Dedifferentiated amniotic fluid mesenchymal stem cell (primary cell): ENCODE results near the gene PAPSS1.
"Not testable (repeated sequence)": the region's sequence is repeated elsewhere in the genome, so short reads cannot be mapped to it uniquely, and the experiment has no call there.

Experiments used
- DNase-seq: peaks from one replicate; pipeline ENCODE4 v3.0.0-alpha.2; 2016; ENCODE audit errors: extremely low spot score

PAPSS1 gene

DNA sequence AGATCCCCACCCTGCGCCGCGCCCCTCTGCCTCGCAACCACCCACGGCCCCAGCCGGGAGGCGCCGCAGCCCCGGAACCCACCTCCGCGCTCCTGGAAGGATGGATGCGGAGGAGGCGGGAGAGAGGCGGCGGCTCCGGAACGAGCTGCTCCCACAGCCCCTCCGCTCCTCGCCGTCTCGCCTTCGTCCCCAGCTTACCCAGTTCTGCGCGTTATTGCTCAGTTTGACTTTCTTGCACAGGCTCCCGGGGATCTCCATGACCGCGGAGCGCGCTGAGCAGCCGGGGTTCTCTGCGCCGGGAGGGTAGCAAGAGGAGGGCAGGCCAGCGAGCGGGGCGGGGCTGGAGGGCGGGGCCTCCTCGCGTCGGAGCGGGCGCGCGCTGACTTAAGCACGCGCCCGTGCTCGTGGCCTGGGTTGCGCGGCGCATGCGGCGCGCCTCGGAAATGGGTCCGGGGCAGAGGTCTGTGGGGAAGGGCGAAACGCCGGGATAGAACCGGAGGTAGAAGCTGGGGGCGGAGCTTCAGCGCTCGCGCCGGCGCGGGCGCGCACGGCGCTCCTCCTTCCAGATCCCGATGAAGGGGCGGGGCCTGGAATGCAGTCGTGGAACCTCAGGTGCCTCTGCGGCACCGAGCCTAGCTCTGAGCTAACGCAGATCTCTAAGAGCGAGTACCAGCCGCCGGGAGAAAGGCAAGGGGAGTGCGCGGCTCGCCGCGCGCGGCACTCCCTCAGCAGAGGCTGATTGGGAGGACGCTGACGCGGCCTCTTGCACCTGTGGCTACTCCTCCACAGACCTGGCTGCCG lies at the start of gene PAPSS1:
Gene PAPSS1 (minus strand): TSS at position 313 of the 801 bp plus-strand sequence. CDS start 55 bp downstream, at position 258.
- DNase-seq = peak; percentile 93

DNA sequence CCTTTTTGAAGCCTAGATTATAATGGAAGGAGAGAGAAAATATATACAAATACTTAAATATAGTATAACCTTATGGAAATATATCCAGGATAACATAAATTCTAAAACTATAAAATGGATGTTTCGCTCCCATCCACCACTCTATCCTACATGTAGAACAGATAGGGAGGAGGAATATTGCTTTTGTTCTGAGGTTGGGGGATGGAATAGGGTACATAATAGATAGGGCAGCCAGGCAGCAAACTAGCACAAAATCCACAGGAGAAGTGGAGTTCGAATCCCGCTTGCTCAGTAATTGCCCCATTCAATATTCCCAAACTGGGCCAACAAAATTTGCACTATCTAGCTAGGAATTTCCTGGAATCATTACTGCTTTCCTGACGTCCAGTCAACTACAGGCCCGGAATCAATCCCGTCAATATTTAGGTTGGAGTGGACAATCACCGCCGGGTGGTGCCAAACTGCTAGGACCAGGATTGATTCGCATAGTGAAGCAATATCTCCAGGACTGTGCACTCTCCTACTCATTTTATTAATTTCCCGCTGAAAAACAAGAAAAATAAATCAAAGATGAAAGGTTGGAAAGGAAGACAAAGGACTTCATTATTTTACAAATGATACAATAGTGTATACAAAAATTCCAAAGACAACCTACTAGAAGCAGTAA lies 40.4 kb upstream of the PAPSS1 start:
- no peak for DNase-seq

DNA sequence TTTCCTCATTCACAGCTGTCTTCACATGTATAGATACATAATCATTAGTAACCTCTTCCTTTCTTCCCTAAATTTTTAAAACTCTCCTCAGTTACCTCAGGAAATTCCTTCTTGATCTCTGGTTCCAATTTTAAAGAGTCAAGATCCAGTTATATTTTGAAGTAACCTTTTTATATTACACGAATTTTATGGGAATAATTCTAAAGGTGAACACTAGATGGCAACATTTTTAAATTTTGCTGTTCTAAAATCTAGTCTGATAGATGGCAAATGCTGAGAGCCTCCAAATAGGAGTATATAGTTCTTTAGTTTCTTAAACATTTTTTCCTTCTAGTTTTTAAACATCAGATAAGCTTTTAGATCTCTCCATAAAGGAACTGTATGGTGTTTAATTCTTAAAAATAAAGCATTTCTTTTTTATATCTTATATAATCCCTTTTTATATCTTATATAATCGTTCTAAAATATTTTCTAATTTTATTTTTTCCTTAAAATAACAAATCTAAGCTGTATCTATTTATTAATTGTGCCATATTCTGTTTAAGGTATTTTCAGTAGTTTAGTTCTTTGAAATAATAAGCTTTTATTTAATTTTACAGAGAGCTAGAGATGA lies 37.9 kb upstream of the PAPSS1 start:
- peak; percentile 75 for DNase-seq

GRCh38 chr4:107757283-107757682 lies 37.2 kb upstream of the PAPSS1 start:
- DNase-seq = no peak

- DNase-seq = peak; percentile 34
These were observed 35.9 kb upstream of the PAPSS1 start for GRCh38 chr4:107755841-107756356.

DNA sequence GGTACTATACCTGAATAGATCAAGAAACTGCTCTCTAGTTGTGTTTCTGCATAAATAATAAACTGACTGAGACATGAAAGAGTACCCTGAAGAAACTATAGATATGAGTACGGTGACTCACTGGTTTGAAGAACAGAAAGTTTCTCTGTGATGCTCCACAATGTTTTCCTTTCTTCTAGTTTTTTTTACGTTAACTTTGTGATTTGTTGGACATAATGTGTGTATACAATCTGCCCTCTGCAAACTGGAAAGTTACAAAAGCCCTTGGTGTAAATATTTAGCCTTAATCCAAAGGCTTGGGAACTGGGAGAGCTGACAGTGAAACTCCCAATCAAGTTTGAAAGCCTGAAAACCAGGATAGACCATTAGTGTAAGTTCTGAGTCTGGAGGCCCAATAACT lies 31.6 kb upstream of the PAPSS1 start:
- no peak for DNase-seq

- DNase-seq = no peak
These were observed 27.9 kb upstream of the PAPSS1 start for GRCh38 chr4:107747748-107748486.

DNA sequence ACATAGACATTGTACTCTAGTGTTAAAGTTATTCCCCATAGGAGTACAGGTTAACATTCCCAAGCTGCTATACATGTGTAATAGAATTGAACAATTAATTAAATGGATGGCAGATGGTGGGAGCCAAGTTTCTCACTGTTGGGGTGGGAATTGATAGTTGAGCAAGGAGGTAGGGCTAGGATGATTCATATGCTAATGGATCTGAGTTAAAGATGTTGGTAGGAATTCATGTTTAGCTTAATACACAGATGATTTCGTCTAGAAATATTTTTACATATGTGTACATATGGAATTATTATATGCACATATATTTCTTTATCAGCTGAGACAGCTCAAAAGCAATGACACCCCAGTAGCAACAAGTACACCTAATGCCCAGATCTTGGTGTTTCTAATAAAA lies 26.1 kb upstream of the PAPSS1 start:
- no peak for DNase-seq

DNA sequence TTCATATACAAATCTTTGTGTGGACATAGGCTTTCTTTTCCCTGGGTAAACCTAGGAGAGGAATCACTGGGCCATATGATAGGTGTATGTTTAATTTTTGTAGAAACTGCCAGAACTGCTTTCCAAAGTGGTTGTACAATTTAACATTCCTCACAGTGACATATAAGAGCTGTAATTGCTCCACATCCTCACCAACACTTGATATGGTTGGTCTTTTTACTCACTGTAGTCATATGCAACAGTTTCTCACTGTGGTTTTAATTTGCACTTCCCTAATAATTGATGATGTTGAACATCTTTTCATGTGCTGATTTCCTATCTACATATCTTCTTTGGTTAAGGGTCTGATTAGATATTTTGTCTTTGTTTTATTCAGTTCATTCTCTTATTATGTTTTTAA lies 24.5 kb upstream of the PAPSS1 start:
- DNase-seq = no peak

DNA sequence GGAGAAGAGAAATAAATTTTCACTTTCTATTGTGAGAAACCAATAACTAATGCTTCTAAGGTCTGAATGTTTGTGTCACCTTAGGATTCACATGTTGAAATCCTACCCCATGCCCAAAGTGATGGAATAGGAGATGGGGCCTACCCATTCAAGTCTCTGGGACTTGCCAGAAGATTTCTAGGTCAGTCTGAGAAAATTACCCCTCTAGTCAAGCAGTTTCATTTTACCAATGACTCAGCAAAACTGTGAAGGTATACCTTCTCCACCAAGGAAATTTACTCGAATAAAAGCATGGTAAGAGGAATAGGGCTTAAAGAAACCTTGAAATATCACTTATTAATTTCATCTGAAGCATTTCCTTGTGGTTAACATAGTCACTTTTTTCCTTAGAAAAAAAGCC lies 23.5 kb upstream of the PAPSS1 start:
- DNase-seq = no peak

DNA sequence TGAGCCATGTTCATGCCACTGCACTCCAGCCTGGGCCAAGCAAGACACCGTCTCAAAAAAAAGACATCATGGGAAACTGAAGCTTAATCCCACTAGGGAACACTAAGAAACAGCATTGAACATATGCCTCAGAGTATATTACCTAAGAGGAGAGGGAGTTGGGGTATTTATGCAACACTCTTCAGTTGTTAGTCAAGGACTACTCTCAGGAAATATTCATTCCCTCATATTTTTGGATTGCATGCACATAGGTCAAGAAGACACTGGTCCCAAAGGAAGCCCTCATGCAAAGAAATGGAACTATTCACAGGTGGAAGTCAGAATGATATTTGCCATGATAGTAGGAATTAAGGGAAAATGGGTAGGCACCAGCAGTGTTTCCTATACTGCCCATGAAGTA lies 22.8 kb upstream of the PAPSS1 start:
- no peak for DNase-seq

DNA sequence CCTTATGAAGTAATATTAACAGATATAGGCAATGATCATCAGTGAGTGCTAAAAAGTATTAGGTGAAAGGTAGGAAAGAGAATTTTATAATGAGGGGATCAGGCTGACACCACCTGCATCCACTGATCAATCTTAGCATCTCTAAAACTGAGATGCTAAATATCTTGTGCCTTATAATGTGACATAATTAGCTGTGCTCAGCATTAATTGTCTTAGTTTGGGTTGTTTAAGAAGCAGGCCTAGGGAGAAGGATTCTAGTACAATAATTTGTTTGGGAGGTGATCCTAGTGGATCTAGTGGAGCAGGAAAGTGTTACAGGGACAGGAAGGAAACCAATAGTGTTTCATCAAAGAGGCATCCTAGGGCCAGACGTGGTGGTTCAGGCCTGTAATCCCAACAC lies 22.2 kb upstream of the PAPSS1 start:
- no peak for DNase-seq

DNA sequence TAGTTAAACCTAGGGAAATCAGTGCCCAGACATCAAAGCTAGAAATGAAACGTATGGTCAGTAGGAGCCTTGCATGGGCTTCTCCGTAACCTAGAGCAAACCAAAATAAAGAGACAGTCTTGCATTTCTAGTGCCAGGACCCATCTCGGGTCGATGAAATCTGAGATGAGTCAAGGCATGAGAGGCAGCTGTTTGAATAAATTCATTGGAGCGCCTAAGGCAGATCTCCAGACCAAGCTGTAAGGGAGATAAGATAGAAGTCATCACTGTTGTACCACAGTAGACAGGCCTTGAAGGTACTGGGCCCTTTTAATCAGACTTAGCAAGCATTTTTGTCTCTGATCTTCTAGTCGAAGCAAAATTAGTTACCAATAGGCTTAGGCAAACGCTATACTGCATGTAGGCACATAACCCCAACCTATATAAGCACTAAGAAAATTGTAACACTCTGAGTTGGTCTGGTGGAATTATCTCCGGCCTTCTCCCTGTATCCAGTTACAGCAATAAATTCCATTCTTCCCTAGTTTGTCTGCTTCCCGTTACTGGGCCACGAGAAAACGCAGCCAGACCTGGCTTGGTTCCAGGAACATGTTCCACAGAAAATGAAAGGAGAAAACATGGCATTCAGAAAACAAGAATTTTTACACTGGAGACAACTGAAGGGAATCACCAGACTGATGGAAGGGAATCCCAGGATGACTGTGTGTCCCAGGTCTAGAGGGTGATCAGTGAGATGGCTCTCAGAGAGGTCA lies 21.1 kb upstream of the PAPSS1 start:
- DNase-seq = peak; percentile 86

DNA sequence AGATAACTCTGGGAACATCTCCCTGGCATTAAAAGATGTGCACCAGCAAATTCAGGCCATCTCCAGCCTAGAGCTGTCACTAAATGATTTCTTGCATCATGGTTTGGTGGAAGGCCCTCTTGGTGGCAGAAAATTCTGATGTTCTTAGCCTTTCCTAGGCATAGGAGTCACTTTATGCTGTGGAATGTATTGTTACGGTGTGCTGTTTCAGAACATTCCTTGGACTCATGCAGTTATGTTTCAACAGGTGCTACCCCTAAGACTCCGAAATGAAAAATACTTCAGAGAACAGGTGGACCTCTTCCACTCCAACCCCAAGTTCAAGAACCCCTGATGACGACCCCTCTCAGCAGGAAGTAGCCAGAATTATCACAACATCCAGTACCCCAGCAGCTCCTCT lies 20.3 kb upstream of the PAPSS1 start:
- DNase-seq = peak; percentile 17

- DNase-seq = no peak
These were observed 17.4 kb upstream of the PAPSS1 start for GRCh38 chr4:107737450-107737849.

- DNase-seq = no peak
These were observed 17.0 kb upstream of the PAPSS1 start for GRCh38 chr4:107736924-107737448.

DNA sequence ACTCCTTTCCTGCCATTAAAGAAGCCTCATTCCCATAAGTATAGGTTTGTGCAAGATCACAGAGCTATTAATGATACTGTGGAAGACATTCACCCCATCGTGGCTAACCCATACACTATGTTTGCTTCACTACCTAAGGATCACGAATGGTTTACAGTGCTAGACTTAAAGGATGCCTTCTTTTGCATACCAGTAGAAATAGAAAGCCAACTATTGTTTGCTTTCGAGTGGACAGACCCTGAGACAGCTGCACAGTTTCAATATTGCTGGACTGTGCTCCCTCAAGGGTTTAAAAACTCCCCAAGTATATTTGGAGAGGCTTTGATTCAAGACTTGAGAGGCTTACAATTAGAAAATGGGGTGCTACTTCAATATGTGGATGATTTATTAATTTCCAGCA lies 16.0 kb upstream of the PAPSS1 start:
- DNase-seq = no peak

DNA sequence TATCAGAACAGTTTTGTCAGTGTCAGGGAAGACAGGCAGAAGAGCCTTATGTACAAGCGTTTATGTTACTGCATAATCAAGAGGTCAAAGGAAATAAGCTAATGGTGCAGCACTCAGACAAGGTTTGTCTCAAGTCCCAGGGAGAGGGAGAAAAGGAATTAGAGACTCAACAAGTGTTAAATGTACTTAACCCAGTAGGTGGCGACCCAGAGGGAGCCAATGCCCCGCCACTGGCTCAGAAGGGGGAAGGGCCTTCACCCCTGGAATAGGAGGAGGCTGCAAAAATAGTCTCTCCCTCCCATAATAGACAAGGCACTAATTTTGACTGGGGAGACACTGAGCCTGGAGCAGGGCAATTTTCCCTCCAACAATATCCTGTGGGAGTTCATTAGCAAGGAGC lies 14.1 kb upstream of the PAPSS1 start:
- DNase-seq = no peak

DNA sequence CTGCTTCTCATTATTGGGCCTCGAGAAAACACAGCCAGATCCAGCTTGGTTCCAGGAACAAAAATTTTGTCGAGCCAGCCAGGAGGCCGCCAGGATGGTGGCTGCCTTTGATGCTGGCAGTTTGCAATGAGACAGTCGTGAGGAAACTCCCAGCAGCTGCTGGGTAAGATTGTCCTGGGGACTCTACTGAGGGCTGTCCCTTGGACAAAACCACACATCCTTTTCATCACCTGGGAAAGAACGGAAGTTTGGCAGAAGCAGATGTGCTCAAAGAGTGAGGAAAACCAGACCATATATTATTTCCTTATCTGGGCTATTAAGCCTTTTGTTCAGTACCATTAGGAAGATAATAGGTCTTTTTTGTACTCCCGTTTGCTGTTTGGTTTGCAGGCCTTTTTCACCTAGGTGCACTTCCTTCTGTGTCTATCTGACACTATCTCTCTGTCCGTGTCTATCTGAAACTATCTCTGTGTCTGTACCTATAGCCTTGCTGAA lies 13.4 kb upstream of the PAPSS1 start:
- no peak for DNase-seq

- DNase-seq = not testable (repeated sequence)
These were observed 9.0 kb upstream of the PAPSS1 start for GRCh38 chr4:107729050-107729449.
